GM10847 (cell line): ENCODE measurements around the gene NOD2.

ENCODE experiments used
- POLR2A ChIP-seq: IDR thresholded peaks from 2 replicates; pipeline ENCODE4 v1.6.1; 2011; ENCODE audit not compliant: insufficient read length; ENCODE audit errors: extremely low read depth

NOD2 gene

DNA sequence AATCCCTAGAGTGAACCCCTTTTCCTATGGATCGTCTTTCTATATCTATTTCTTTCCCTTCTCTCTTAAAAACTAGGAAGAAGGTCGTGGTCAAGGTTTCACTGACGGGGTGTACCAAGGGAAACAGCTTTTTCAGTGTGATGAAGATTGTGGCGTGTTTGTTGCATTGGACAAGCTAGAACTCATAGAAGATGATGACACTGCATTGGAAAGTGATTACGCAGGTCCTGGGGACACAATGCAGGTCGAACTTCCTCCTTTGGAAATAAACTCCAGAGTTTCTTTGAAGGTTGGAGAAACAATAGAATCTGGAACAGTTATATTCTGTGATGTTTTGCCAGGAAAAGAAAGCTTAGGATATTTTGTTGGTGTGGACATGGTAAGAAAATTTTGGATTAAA, 58.1 kb downstream of the NOD2 start:
- no peak for TF ChIP-seq POLR2A

- TF ChIP-seq POLR2A, result no peak
These were observed 59.2 kb downstream of the NOD2 start for GRCh38 chr16:50752471-50753235.

- TF ChIP-seq POLR2A, result no peak
These were observed 63.1 kb downstream of the NOD2 start for GRCh38 chr16:50756473-50756872.

DNA sequence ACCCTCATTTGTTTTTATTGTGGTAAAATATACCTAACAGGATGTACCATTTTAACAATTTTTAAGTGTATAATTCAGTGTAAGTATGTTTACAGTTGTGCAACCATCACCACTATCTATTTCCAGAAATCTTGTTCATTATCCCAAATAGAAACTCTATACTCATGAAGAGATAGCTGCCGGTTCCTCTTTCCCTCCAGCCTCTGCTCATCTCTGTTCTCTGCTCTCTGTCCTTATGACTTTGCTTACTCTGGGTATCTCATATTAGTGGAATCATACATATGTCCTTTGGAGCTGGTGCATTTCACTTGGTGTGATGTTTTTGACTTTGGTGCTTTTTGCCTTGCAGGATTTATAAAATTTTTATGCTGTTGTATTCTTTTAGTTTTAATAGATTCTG, 67.9 kb downstream of the NOD2 start:
- TF ChIP-seq POLR2A, result no peak

DNA sequence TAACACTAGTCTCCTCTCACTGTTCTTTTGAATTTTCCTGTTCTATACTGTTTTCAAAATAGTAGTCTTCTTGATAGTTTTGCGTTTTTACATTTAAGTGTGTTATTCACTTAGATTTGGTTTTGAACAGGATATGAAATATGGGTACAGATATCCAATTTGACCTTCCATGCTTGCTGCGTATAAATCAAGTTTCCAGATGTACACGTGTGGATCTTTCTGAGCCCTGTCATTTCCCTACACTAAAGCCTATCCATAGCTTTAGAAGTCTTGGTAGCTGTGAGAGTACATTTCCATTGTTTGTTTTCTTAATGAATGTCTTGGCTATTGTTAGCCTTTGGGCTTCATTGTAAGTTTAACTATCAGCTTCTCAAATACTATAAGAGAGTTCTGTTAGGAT, 68.8 kb downstream of the NOD2 start:
- TF ChIP-seq POLR2A, result no peak

GRCh38 chr16:50763211-50763610, 69.8 kb downstream of the NOD2 start:
- TF ChIP-seq POLR2A, result no peak

DNA sequence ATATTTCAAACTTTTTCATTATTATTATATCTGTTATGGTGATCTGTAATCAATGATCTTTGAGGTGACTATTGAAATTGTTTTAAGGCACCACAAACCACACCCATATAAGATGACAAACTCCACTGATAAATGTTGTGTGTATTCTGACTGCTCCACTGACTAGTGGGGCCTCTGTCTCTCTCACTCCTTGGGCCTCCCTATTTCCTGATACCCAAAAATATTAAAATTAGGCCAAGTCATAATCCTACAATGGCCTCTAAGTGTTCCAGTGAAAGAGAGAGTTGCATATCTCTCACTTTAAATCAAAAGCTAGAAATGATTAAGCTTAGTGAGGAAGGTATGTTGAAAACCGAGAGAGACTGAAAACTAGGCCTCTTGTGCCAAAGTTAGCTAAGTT, 71.9 kb downstream of the NOD2 start:
- TF ChIP-seq POLR2A, result no peak

GRCh38 chr16:50765861-50766260, 72.5 kb downstream of the NOD2 start:
- no peak for TF ChIP-seq POLR2A

- no peak for TF ChIP-seq POLR2A
These were observed 73.8 kb downstream of the NOD2 start for GRCh38 chr16:50767197-50767596.

GRCh38 chr16:50771366-50771765, 78.0 kb downstream of the NOD2 start:
- TF ChIP-seq POLR2A, result no peak

- TF ChIP-seq POLR2A, result no peak
These were observed 81.0 kb downstream of the NOD2 start for GRCh38 chr16:50774405-50774804.

GRCh38 chr16:50774960-50775359, 81.6 kb downstream of the NOD2 start:
- no peak for TF ChIP-seq POLR2A

DNA sequence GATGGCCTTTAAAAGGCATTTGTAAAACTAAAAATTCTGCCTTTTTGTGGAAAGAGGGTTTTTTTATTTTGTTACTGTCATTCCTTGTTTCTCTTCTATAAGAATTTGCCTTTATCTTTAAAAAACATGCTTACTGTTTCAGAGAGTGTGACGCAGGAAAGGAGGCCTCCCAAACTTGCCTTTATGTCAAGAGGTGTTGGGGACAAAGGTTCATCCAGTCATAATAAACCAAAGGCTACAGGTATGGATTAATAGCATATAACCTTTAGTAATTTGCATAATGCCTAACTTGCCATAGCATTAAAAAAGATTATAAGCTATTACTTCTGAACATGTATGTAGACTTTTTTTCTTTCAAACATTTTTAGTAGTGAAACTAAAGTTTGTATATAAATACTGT, 82.6 kb downstream of the NOD2 start:
- no peak for TF ChIP-seq POLR2A

- no peak for TF ChIP-seq POLR2A
These were observed 85.1 kb downstream of the NOD2 start for GRCh38 chr16:50778284-50779163.

DNA sequence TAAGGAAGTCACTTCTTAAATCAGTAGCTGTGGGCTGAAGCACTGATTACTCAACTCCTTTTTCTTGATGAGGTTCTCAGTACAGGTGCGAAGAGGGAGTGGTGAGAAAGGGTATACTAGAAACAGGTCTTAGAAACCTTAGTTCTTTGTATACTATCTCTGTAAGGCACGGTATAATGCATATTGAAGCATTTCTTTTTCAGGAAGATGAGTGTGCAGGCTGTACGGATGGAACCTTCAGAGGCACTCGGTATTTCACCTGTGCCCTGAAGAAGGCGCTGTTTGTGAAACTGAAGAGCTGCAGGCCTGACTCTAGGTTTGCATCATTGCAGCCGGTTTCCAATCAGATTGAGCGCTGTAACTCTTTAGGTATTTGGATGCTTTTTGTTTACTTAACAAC, 87.6 kb downstream of the NOD2 start:
- TF ChIP-seq POLR2A, result no peak

- TF ChIP-seq POLR2A, result no peak
These were observed 88.1 kb downstream of the NOD2 start for GRCh38 chr16:50781518-50781917.
